ENCODE results near the gene KLK6.

KLK6 gene

DNA sequence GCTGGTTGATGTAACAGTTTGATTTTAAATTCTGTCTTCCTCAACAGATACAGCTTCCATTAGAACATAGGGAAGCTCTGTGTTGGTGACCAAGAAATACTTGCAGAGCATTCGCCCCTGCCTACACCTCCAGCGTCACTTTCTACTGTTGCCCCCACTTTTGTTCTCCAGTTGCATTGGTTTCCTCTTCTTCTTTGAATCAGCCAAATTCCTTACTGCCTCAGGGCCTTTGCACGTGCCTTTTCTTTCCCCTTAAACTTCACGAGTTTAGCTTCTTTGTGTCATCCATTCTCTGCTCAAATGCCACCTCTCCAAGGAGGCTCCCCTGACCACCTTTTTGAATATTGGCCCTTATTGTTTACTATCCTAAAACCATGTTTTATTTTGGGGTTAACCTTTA is 22.3 kb downstream of the KLK6 start:
- DNase-seq = no peak

GRCh38 chr19:50944795-50945194 is 24.6 kb downstream of the KLK6 start:
- DNase-seq = no peak

DNA sequence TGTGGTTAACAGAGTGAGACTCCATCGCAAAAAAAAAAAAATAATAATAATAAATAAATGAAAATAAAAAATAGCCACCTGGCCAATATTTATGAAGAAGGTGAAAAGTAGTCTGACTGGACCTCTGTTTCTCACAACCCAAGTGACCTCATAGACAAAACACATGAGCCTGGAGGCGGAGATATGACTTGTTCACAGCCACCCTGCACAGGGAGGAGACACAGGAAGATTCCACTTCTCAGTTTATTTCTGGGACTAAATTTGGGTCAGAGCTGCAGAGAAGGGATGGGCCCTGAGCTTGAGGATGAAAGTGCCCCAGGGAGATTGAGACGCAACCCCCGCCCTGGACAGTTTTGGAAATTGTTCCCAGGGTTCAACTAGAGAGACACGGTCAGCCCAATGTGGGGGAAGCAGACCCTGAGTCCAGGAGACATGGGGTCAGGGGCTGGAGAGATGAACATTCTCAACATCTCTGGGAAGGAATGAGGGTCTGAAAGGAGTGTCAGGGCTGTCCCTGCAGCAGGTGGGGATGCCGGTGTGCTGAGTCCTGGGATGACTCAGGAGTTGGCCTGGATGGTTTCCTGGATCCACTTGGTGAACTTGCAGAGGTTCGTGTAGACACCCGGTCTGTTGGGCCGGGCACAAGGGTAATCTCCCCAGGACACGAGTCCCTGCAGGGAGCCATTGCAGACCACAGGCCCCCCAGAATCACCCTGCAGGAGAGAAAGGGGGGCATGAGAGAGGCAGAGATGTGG is 26.1 kb downstream of the KLK6 start:
- DNase-seq = no peak

DNA sequence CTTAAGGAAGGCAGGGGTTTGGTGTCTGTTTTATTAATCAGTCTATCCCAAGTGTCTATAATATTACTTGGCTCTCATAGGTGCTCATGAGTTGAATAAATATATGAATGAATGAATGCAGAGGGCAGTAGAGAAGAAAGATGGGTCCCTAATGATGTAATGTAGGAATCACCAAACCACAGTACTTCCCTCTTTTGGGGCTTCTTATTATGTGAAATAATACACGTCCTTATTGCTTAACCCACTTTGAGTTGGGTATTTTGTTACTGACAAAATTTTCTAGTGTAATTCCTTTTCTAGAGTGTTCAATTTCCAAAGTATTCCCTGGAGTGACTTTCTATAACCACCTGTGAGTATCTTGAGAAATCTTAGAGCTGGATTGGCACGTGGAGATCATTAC is 29.8 kb downstream of the KLK6 start:
- no peak for DNase-seq

DNA sequence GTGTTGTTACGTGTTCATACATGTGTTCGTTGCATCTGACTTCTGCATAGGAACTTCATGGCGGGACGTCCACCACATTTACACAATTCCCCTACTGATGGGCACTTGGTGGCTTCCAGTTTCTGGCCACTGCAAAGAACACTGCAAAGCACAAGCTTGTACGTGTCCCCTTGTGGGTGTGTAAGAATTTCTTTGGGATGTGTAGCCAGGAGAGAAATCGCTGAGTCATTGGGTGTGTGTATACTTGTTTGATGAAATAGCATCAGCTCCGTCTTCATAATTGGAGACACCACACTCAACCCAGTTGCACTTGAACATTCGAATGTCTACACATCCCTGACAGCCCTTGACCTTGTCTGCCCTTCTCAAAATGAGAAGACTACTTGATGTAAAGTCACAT is 35.8 kb downstream of the KLK6 start:
- DNase-seq = no peak

- DNase-seq = no peak
Observed at GRCh38 chr19:50932690-50933083, 36.7 kb downstream of the KLK6 start.

DNA sequence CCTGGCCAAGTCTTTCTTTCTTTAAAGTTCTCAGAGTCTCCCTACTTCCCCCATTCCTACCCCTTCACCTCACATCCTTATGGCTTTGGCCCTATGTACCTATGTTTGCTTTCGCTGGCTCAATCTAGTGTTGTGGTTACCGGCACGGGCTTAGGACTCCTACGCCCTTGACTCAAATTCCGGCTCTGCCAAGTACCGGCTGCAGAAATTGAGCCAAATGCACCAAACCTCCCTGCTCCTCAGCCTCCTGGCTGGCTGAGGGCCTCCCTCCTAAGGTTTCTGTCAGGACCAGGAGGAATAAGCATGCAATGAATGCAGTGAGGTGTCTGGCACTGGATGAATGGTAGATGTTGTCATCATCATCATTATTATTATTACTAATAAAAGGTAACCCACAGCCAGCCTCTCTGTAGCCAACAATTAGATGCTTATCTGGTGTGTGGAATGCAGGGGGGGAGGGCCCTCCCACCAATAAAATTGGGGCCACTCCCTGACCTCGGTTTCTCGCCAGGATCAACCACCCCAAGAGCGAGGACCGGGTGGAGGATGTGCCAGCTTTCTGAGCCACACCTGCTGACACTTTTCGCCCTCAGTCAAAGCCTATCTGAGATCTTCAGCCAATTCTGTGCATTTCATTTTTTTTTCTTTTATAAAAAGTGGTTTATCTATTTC is 37.2 kb downstream of the KLK6 start:
- no peak for DNase-seq

- no peak for DNase-seq
Observed at GRCh38 chr19:50931023-50931422, 38.4 kb downstream of the KLK6 start.

GRCh38 chr19:50928831-50929230 is 40.6 kb downstream of the KLK6 start:
- DNase-seq = no peak

- DNase-seq = no peak
Observed at GRCh38 chr19:50926144-50926543, 43.2 kb downstream of the KLK6 start.

DNA sequence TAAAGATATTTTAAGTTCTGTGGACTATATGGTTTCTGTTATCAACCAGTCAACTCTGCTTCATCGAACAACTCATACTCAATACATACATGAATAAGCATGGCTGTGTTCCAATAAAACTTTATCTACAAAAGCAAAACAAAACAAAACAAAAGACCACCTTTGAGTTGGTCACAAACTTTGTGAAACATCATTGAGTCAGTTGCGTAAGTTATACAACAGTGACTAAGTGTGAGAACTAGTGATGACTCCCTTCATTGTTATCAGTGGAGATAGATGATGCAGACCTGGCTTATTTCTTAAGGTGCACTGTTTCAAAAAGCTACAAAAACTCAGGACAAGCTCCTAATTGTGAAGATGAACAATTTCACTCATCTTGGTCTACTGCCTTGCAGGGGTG is 43.7 kb downstream of the KLK6 start:
- no peak for DNase-seq

- no peak for DNase-seq
Observed at GRCh38 chr19:50924586-50924985, 44.8 kb downstream of the KLK6 start.

- DNase-seq = peak; percentile 85
Observed at GRCh38 chr19:50922317-50922853, 47.0 kb downstream of the KLK6 start.

GRCh38 chr19:50921426-50922316 is 47.7 kb downstream of the KLK6 start:
- DNase-seq = no peak

DNA sequence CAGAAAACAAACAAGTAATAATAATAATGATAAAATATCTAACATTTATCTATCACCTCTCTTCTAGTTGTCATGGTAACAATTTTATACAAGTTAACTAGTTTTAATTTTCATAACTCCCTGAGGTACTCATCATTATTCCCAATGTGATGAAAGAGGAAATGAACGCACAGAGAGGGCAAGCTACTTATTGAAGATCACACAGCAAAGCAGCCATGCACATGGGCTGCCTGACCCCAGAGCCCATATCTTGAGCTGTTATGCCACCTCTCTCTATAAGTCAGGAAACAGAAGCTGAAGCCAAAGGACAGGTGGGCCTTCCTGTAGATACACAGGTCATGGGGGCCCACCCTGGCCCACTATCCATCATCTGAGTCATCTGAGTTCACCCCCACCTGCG is 53.3 kb downstream of the KLK6 start:
- no peak for DNase-seq

DNA sequence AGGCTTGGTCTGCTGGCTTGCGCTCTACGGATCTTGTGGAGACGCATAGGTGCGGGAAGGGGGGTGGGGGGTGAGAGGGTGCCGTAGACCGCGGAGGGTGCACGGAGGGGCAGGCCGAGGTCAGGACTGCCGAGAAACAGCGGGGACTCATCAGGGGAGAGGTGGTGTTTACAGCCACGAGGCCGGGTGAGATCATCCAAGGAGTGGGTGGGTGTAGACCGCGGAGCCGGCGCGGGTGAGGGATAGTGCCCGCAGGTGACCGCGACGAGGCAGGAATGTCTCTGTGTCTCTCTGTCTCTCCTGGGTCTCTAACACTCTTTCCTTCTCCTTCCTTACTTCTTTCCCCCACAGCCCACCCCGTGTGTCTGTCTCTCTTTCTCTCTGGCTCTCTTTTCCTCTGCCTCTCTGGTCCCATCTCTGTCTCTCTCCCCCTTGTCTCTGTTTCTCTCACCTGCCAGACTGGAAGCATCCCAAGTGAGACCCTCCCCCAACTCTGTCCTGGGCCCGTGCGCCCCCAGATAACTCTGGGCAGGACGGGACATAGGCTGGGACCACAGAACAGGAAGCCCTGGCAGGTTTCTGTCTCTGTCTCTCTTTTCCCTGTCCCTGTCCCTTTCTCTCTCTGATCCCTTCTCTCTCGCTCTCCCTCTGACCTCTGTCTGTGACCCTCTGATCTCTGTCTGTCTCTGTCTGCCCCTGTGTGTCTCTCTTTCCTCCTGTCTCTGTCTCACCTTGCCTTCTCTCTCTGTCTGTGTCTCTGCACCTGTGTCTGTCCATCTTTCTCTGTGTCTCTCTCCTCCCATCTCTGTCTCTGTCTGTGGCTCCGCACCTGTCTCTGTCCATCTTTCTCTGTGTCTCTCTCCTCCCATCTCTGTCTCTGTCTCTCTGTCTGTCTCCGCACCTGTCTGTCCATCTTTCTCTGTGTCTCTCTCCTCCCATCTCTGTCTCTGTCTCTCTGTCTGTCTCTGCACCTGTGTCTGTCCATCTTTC is 56.4 kb downstream of the KLK6 start:
- DNase-seq = peak; percentile 30

DNA sequence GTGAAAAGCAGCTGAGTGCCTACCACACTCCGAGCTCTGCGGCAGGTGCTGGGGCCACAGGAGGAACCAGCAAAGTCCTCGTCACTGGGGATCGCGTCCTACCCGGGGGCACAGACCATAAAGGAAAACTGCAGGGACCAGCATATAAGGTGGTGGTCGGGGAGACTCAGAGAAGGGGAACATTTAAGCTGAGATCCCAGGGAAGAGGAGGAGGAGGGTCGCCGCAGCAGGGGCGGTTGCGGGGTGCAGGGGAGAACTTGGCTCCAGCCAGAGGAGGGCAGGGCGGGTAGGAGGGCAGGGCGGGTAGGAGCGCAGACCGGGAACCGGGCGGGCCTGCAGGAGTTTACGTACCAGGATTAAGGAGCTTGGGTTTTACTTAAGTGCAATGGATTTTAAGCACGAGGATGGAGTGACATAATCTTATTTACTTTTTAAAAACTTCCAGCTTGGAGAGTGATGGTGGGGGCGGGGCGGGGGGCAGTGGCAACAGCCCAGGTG is 57.2 kb downstream of the KLK6 start:
- no peak for DNase-seq

- no peak for DNase-seq
Observed at GRCh38 chr19:50911206-50912101, 57.9 kb downstream of the KLK6 start, which contains the start of gene KLK4. Gene KLK4 (minus strand): TSS chr19:50911395. CDS start chr19:50910738, 657 bp downstream.

- DNase-seq = no peak
Observed at GRCh38 chr19:50910722-50911121, 58.7 kb downstream of the KLK6 start.

DNA sequence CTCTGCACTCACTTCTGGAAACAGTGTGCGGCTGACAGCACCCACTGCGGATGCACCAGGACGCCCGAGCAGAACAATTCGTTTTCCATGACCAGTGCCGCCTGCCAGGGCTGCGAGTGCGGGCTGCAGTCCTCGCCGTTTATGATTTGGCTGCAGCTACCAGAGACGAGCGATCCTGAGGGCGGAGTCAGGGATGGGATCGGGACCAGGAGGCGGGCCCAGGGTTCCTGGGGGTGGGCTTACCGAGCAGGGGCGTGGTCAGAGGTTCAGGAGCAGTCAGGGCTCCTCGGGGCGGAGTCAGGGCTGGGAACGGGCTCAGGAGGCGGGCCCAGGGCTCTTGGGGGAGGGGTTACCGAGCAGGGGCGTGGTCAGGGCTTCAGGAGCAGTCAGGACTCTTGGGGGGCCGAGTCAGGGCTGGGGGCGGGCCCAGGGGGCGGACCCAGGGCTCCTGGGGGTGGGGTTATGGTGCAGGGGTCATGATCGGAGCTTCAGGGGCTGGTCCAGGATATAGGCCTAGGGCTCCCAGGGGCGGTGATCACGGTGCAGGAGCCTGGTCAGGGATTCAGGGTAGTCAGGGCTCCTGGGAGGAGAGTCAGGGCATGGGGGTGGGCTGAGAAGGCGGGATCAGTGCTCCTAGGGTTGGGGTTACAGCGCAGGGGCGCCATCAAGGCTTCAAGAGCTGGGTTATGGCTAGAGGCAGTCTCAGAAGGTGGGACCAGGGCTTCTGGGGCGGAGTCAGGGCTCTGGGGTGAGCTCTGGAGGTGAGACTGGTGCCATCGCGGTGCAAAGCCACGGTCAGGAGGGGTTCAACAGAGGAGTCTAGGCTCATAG is 59.9 kb downstream of the KLK6 start:
- DNase-seq = peak; percentile 15

All from stimulated activated CD4-positive, alpha-beta T cell treated with anti-CD3 and anti-CD28 coated beads, Interleukin-4, amount 100 ng/mL, for 24 hours (primary cell).